T-helper 1 cell (primary cell): Measurements from ENCODE around the gene NTM.

Experiments used
- DNase-seq, 5 donors: peaks; one replicate each; pipeline ENCODE4 v3.0.0-alpha.2; 2012 to 2020

The NTM gene

GRCh38 chr11:131839326-131839725, 468.9 kb downstream of the NTM start:
- DNase-seq, result no peak

GRCh38 chr11:131840545-131840944, 470.1 kb downstream of the NTM start:
- DNase-seq, result no peak

GRCh38 chr11:131841028-131841427, 470.6 kb downstream of the NTM start:
- DNase-seq, result no peak

- no peak for DNase-seq
Observed at GRCh38 chr11:131841925-131842635, 471.7 kb downstream of the NTM start.

- no peak for DNase-seq
Observed at GRCh38 chr11:131845255-131845654, 474.8 kb downstream of the NTM start.

- DNase-seq, result no peak
Observed at GRCh38 chr11:131849485-131849884, 479.1 kb downstream of the NTM start.

- no peak for DNase-seq
Observed at GRCh38 chr11:131850507-131850906, 480.1 kb downstream of the NTM start.

- DNase-seq, result no peak
Observed at GRCh38 chr11:131851964-131852755, 481.7 kb downstream of the NTM start.

GRCh38 chr11:131852757-131853156, 482.3 kb downstream of the NTM start:
- no peak for DNase-seq

- no peak for DNase-seq
Observed at GRCh38 chr11:131854391-131854790, 484.0 kb downstream of the NTM start.

- DNase-seq, result no peak
Observed at GRCh38 chr11:131855320-131855719, 484.9 kb downstream of the NTM start.

GRCh38 chr11:131857246-131857645, 486.8 kb downstream of the NTM start:
- no peak for DNase-seq

GRCh38 chr11:131858505-131858904, 488.1 kb downstream of the NTM start:
- no peak for DNase-seq

- DNase-seq, result no peak
Observed at GRCh38 chr11:131859538-131860210, 489.3 kb downstream of the NTM start.

GRCh38 chr11:131864228-131864627, 493.8 kb downstream of the NTM start:
- DNase-seq, result no peak

- no peak for DNase-seq
Observed at GRCh38 chr11:131865860-131866259, 495.4 kb downstream of the NTM start.

GRCh38 chr11:131866535-131867400, 496.4 kb downstream of the NTM start:
- no peak for DNase-seq

- DNase-seq, result no peak
Observed at GRCh38 chr11:131867457-131868257, 497.2 kb downstream of the NTM start.

GRCh38 chr11:131868629-131869507, 498.5 kb downstream of the NTM start:
- no peak for DNase-seq

GRCh38 chr11:131870305-131870704, 499.9 kb downstream of the NTM start:
- no peak for DNase-seq

- no peak for DNase-seq
Observed at GRCh38 chr11:131871006-131871405, 500.6 kb downstream of the NTM start.
